Neural progenitor cell (in vitro differentiated cells): ENCODE results near the gene MKRN2.

Source experiments
- EZH2 ChIP-seq: fragments of 200-600 bp; sonication (generic); IDR thresholded peaks from 2 replicates; pipeline ENCODE4 v1.6.1; 2017; ENCODE audit warnings: antibody characterized with exemption, mild to moderate bottlenecking, moderate library complexity
- EZH2phosphoT487 ChIP-seq: fragments of 200-600 bp; sonication (generic); IDR thresholded peaks from 2 replicates; pipeline ENCODE4 v1.6.1; 2017; ENCODE audit warnings: antibody characterized with exemption
- TF ChIP-seq, protein P1 (sequence below): fragments of 200-600 bp; sonication (generic); IDR thresholded peaks from 2 replicates; pipeline ENCODE4 v1.5.1; 2017; ENCODE audit warnings: antibody characterized with exemption, mild to moderate bottlenecking

DNA sequence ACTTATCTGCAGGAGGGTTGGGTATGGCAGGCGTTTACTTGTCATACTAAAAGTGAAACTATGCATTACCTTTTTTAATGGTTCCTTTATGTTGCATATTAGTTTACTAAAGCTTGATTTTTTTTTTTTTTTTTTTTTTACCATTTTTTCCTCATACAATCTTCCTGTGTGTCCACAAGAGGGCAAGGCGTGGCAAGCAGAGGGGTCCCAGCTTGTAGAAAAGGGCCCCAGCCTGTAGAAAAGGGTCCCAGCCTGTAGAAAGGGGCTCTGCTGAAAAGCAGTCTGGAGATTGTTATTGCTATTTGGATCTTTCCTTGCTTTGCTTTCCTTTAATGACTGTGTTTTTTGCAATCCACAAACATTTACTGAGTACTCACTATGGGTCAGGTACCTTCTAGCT is 21.9 kb downstream of the MKRN2 start:
- TF ChIP-seq EZH2 (no peak), EZH2phosphoT487 (no peak)
- TF ChIP-seq, protein P1, sequence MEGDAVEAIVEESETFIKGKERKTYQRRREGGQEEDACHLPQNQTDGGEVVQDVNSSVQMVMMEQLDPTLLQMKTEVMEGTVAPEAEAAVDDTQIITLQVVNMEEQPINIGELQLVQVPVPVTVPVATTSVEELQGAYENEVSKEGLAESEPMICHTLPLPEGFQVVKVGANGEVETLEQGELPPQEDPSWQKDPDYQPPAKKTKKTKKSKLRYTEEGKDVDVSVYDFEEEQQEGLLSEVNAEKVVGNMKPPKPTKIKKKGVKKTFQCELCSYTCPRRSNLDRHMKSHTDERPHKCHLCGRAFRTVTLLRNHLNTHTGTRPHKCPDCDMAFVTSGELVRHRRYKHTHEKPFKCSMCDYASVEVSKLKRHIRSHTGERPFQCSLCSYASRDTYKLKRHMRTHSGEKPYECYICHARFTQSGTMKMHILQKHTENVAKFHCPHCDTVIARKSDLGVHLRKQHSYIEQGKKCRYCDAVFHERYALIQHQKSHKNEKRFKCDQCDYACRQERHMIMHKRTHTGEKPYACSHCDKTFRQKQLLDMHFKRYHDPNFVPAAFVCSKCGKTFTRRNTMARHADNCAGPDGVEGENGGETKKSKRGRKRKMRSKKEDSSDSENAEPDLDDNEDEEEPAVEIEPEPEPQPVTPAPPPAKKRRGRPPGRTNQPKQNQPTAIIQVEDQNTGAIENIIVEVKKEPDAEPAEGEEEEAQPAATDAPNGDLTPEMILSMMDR: peak; percentile 5
